Measurements from ENCODE around the gene TNS2.
"Not testable (repeated sequence)": the region's sequence is repeated elsewhere in the genome, so short reads cannot be mapped to it uniquely, and the experiment has no call there.

- TF ChIP-seq, protein P1, sequence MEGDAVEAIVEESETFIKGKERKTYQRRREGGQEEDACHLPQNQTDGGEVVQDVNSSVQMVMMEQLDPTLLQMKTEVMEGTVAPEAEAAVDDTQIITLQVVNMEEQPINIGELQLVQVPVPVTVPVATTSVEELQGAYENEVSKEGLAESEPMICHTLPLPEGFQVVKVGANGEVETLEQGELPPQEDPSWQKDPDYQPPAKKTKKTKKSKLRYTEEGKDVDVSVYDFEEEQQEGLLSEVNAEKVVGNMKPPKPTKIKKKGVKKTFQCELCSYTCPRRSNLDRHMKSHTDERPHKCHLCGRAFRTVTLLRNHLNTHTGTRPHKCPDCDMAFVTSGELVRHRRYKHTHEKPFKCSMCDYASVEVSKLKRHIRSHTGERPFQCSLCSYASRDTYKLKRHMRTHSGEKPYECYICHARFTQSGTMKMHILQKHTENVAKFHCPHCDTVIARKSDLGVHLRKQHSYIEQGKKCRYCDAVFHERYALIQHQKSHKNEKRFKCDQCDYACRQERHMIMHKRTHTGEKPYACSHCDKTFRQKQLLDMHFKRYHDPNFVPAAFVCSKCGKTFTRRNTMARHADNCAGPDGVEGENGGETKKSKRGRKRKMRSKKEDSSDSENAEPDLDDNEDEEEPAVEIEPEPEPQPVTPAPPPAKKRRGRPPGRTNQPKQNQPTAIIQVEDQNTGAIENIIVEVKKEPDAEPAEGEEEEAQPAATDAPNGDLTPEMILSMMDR (IDR thresholded peaks at IDR 0.05 in 4 of 5, conservative IDR thresholded peaks at IDR 0.05 in 1 of 5), result not testable (repeated sequence)
- not testable (repeated sequence) for TF ChIP-seq POLR2A (IDR thresholded peaks at IDR 0.05)
These were observed 22.9 kb upstream of the TNS2 start for GRCh38 chr12:53027014-53027413.

All from gastrocnemius medialis (tissue), 4 donors.